Common myeloid progenitor, CD34-positive (primary cell): ENCODE results near the gene CPM.

Source experiments
- CTCF ChIA-PET: fragments of 350-600 bp; sonication (Branson Sonifier 250); formaldehyde crosslinking; loops from one replicate; lab custom pipeline; 2021; ENCODE audit warnings: antibody characterized with exemption; lab: Charles Lee
- POLR2A ChIA-PET: fragments of 350-600 bp; sonication (Branson Sonifier 250); formaldehyde crosslinking; loops from one replicate; lab custom pipeline; 2021; ENCODE audit warnings: antibody characterized with exemption; lab: Charles Lee
- DNase-seq, 3 donors: peaks; one replicate each; pipeline versions ENCODE4 v3.0.0 to v3.0.0-alpha.2; 2013
- H3K27ac ChIP-seq, 2 experiments: 1 replicate in 1 of 2; 2 replicates in 1 of 2; pipeline ENCODE4 v1.7.0; 2013; ENCODE audit warnings: inconsistent platforms in 2 of 2, low read length in 2 of 2, mild to moderate bottlenecking in 2 of 2, low read depth in 1 of 2, moderate library complexity in 1 of 2; ENCODE audit not compliant: severe bottlenecking in 2 of 2, insufficient read depth in 1 of 2, poor library complexity in 1 of 2
- H3K27me3 ChIP-seq, 5 experiments: replicated peaks in 2 of 5; 1 replicate in 3 of 5; 2 replicates in 2 of 5; pipeline versions ENCODE4 v1.6.1 to v1.7.0; 2013; ENCODE audit warnings: low read length in 4 of 5, mild to moderate bottlenecking in 2 of 5, moderate library complexity in 2 of 5, inconsistent platforms in 1 of 5; ENCODE audit not compliant: insufficient read depth in 5 of 5, control insufficient read depth in 4 of 5
- H3K36me3 ChIP-seq, 4 experiments: 1 replicate in 2 of 4; 2 replicates in 2 of 4; pipeline versions ENCODE4 v1.6.1 to v1.7.0; 2013; ENCODE audit warnings: low read length in 3 of 4, control low read depth in 1 of 4, mild to moderate bottlenecking in 1 of 4; ENCODE audit not compliant: control insufficient read depth in 4 of 4, insufficient read depth in 4 of 4
- H3K4me1 ChIP-seq, 4 experiments: 1 replicate in 3 of 4; 2 replicates in 1 of 4; pipeline versions ENCODE4 v1.6.1 to v1.7.1; 2013; ENCODE audit warnings: low read length in 3 of 4, mild to moderate bottlenecking in 3 of 4, control low read depth in 1 of 4, inconsistent platforms in 1 of 4, moderate library complexity in 1 of 4; ENCODE audit not compliant: control insufficient read depth in 4 of 4, insufficient read depth in 4 of 4; ENCODE audit errors: control extremely low read depth in 1 of 4
- H3K4me3 ChIP-seq, 7 experiments: 1 replicate in 4 of 7; 2 replicates in 3 of 7; pipeline versions ENCODE4 v1.5.1 to v1.7.0; 2013; ENCODE audit warnings: mild to moderate bottlenecking in 7 of 7, low read length in 6 of 7, moderate library complexity in 6 of 7, inconsistent platforms in 2 of 7, low read depth in 2 of 7, control low read depth in 1 of 7; ENCODE audit not compliant: insufficient read depth in 4 of 7, control insufficient read depth in 1 of 7; ENCODE audit errors: extremely low read depth in 1 of 7
- H3K9me3 ChIP-seq, 5 experiments: 1 replicate in 4 of 5; 2 replicates in 1 of 5; pipeline versions ENCODE4 v1.6.1 to v1.7.1; 2013; ENCODE audit warnings: low read length in 4 of 5, mild to moderate bottlenecking in 2 of 5, inconsistent platforms in 1 of 5, low read depth in 1 of 5, moderate library complexity in 1 of 5; ENCODE audit not compliant: control insufficient read depth in 4 of 5, insufficient read depth in 2 of 5; ENCODE audit errors: control extremely low read depth in 1 of 5
- WGBS: methylation state at CpG from one replicate; pipeline ENCODE4 v1.1.5; 2013; ENCODE audit not compliant: insufficient coverage; 5-methylcytosine and 5-hydroxymethylcytosine counted together

Gene CPM

GRCh38 chr12:68856510-68856909 lies 76.5 kb downstream of the CPM start:
- Histone ChIP-seq H3K27ac (no peak overlapping the region), H3K4me1 (no peaks in the 10 kb centered on the region), H3K36me3 (no peaks in the 10 kb centered on the region), H3K9me3 (no peaks in the 10 kb centered on the region), H3K27me3 (peaks cover 0 to 2% (median 0%) of the 10 kb centered on the region in 5 experiments), H3K4me3 (no peak overlapping the region)
- 100% methylated on average over 1 of the region's 3 CpGs for WGBS
- POLR2A ChIA-PET, result no interaction called here
- CTCF ChIA-PET, result no interaction called here
- no peak for DNase-seq

- Histone ChIP-seq H3K27ac (no peak overlapping the region), H3K4me1 (no peaks in the 10 kb centered on the region), H3K4me3 (no peak overlapping the region), H3K27me3 (peaks cover 0 to 2% (median 0%) of the 10 kb centered on the region in 5 experiments), H3K9me3 (no peaks in the 10 kb centered on the region), H3K36me3 (no peaks in the 10 kb centered on the region)
- no peak for DNase-seq
- ChIA-PET CTCF (no interaction called here), POLR2A (no interaction called here)
- WGBS, result 97% methylated on average over 5 of the region's 8 CpGs
Measured at GRCh38 chr12:68855771-68856170, 77.2 kb downstream of the CPM start.

- POLR2A ChIA-PET, result no interaction called here
- 100% methylated on average over 2 of the region's 3 CpGs for WGBS
- no peaks in the 10 kb centered on the region for H3K36me3 ChIP-seq
- H3K4me3 ChIP-seq, result no peak overlapping the region
- H3K27ac ChIP-seq, result no peak overlapping the region
- H3K27me3 ChIP-seq, result peaks cover 0 to 2% (median 0%) of the 10 kb centered on the region in 5 experiments
- DNase-seq, result no peak
- no peaks in the 10 kb centered on the region for H3K9me3 ChIP-seq
- CTCF ChIA-PET, result interaction anchor here (0.6 to 1.6 kb wide), 3 partner anchors 14 to 203 kb away, joined by 3 to 4 read pairs (median 3); no protein-coding TSS in a partner anchor
- H3K4me1 ChIP-seq, result no peaks in the 10 kb centered on the region
Measured at GRCh38 chr12:68855111-68855510, 77.9 kb downstream of the CPM start.

GRCh38 chr12:68854554-68854953 lies 78.4 kb downstream of the CPM start:
- no peaks in the 10 kb centered on the region for H3K9me3 ChIP-seq
- no peak for DNase-seq
- 94% methylated on average over 2 of the region's 3 CpGs for WGBS
- H3K36me3 ChIP-seq, result no peaks in the 10 kb centered on the region
- ChIA-PET CTCF (interaction anchor here (0.6 to 1.6 kb wide), 4 partner anchors 8 to 26 kb away, joined by 3 to 4 read pairs (median 4); no protein-coding TSS in a partner anchor), POLR2A (no interaction called here)
- no peak overlapping the region for H3K4me3 ChIP-seq
- H3K4me1 ChIP-seq, result no peaks in the 10 kb centered on the region
- H3K27me3 ChIP-seq, result peaks cover 0 to 2% (median 0%) of the 10 kb centered on the region in 5 experiments
- no peak overlapping the region for H3K27ac ChIP-seq

GRCh38 chr12:68854078-68854468 lies 78.9 kb downstream of the CPM start:
- H3K27me3 ChIP-seq, result peaks cover 0 to 2% (median 0%) of the 10 kb centered on the region in 5 experiments
- no peak overlapping the region for H3K27ac ChIP-seq
- ChIA-PET CTCF (interaction anchor here (0.6 to 1.6 kb wide), 4 partner anchors 9 to 26 kb away, joined by 3 to 4 read pairs (median 4); no protein-coding TSS in a partner anchor), POLR2A (no interaction called here)
- H3K36me3 ChIP-seq, result no peaks in the 10 kb centered on the region
- DNase-seq, result no peak
- H3K4me1 ChIP-seq, result no peaks in the 10 kb centered on the region
- no peak overlapping the region for H3K4me3 ChIP-seq
- WGBS, result 91% methylated on average over 2 of the region's 2 CpGs
- no peaks in the 10 kb centered on the region for H3K9me3 ChIP-seq

- CTCF ChIA-PET, result interaction anchor here (1.0 to 1.5 kb wide), 3 partner anchors 11 to 25 kb away, joined by 3 to 4 read pairs (median 3); no protein-coding TSS in a partner anchor
Measured at GRCh38 chr12:68853396-68854077, 79.4 kb downstream of the CPM start.

GRCh38 chr12:68851592-68852306 lies 81.2 kb downstream of the CPM start:
- H3K27me3 ChIP-seq, result peaks cover 0 to 2% (median 0%) of the 10 kb centered on the region in 5 experiments
- POLR2A ChIA-PET, result no interaction called here
- DNase-seq, result no peak
- no CpG with 5 or more reads among the region's 2 CpGs for WGBS
- no peaks in the 10 kb centered on the region for H3K9me3 ChIP-seq
- no peaks in the 10 kb centered on the region for H3K4me1 ChIP-seq
- CTCF ChIA-PET, result interaction anchor here (0.5 kb wide), 1 partner anchor 19 kb away, joined by 3 read pairs; no protein-coding TSS in a partner anchor
- no peak overlapping the region for H3K27ac ChIP-seq
- H3K36me3 ChIP-seq, result no peaks in the 10 kb centered on the region
- no peak overlapping the region for H3K4me3 ChIP-seq

More at GRCh38 chr12:68853396-68854077, 79.4 kb downstream of the CPM start:
- POLR2A ChIA-PET, result no interaction called here
- no peaks in the 10 kb centered on the region for H3K9me3 ChIP-seq
- H3K27ac ChIP-seq, result no peak overlapping the region
- H3K4me3 ChIP-seq, result no peak overlapping the region
- H3K27me3 ChIP-seq, result peaks cover 0 to 2% (median 0%) of the 10 kb centered on the region in 5 experiments
- no peaks in the 10 kb centered on the region for H3K4me1 ChIP-seq
- DNase-seq, result no peak
- no peaks in the 10 kb centered on the region for H3K36me3 ChIP-seq
- 100% methylated on average over 1 of the region's 3 CpGs for WGBS
